Hepatic stellate cell (primary cell): Measurements from ENCODE around the gene USH1C.
A peak's percentile ranks its signal among the peaks of the same experiment; 100 is the strongest.

Experiments used
- DNase-seq: peaks from one replicate; pipeline ENCODE4 v3.0.0; 2011; ENCODE audit warnings: low spot score

USH1C gene

GRCh38 chr11:17526326-17526725 lies 17.9 kb downstream of the USH1C start:
- peak; percentile 82 for DNase-seq

- no peak for DNase-seq
These were observed 18.6 kb downstream of the USH1C start for GRCh38 chr11:17525570-17525969.

- DNase-seq, result no peak
These were observed 20.0 kb downstream of the USH1C start for GRCh38 chr11:17524221-17524620.

- DNase-seq, result no peak
These were observed 21.6 kb downstream of the USH1C start for GRCh38 chr11:17522655-17523054.

GRCh38 chr11:17521106-17521900 lies 22.9 kb downstream of the USH1C start:
- DNase-seq, result no peak

GRCh38 chr11:17519061-17519885 lies 24.9 kb downstream of the USH1C start:
- DNase-seq, result no peak

- no peak for DNase-seq
These were observed 25.9 kb downstream of the USH1C start for GRCh38 chr11:17518366-17518765.

DNA sequence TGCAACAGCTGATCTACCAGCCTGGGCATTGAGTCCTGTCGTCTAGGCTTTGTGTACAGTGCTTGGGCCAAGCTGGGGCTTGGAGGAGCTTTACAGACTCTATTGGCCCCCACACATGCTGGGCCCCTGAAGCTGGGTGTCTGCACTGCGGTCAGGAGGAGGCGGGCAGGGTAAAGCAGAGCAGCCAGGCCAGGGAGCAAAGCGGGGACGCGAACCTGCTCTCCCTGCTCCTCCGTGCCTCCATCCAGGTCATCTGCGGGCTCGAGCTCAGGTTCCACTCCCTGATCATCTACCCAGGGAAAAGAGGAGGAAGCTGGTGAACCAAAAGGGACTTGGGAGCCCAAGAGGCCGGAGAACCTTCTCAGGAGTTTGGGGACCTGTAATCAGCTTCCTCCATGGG lies 27.0 kb downstream of the USH1C start:
- no peak for DNase-seq

DNA sequence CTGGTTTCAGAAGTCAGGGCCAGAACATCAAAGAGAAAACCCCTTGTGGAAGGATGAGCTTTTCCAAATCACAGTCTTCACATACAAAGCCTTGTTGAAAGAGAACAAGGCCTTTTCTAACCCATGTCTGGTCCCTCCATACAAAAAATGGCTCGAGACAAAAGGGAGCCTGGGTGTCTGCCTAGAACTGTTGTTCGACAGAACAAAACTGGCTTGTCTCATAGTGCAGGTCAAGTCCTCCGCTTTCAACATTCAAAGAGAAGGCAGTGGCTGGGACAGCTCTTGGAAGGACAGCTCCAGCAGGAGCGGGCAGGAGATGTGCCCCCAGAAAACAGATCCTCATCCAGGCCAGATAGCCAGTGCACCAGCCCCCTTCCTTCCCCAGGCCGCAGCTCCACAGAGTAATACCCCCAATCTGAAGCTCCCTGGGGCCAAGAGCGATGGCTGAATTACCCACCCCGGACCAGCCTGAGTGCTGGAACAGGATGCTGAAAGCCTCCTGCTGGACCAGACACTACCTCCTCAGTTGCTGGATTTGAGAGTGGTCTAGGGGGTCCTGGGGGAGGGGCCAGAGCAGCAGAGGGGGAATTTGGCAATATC lies 27.6 kb downstream of the USH1C start:
- no peak for DNase-seq

GRCh38 chr11:17515443-17516176 lies 28.6 kb downstream of the USH1C start:
- DNase-seq, result no peak

DNA sequence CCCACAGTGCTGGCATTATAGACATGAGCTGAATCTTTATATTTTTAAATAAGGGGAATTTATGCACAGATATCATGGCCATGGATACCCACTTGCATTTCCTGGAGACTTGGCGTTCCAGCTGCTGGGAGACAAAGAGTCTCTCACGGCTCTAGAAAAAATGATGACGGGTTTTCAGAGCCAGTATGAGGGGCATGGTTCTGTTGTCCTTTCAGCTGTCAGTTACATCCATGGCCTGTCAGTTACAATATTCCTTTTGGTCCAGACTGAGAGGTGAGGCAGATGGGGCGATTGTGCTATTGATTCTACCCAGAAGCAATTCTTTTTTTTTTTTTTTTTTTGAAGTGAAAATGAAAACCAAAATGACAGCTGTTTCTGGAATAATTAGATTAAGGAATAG lies 29.7 kb downstream of the USH1C start:
- no peak for DNase-seq

DNA sequence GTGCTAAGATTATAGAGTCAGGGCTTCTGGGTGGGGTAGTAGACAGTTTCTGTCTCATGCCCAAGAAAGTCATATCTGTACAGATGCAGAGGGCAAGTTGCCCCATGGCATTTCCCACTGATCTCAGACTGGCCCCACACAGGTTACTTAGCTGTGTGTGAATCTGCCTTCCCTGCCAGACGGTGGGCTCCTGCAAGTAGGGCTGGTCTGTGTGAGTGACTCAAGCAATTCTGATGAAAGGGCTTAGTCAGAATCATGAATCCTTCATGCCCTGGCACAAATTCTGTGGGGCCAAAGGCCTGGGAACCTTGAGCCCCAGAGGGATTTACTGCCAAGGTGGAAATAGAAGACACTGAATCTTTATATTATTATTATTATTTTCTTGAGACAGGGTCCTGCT lies 30.4 kb downstream of the USH1C start:
- DNase-seq, result no peak

- DNase-seq, result no peak
These were observed 32.1 kb downstream of the USH1C start for GRCh38 chr11:17512101-17512500.

- DNase-seq, result no peak
These were observed 32.6 kb downstream of the USH1C start for GRCh38 chr11:17511571-17511970.

GRCh38 chr11:17510507-17511206 lies 33.6 kb downstream of the USH1C start:
- DNase-seq, result no peak

DNA sequence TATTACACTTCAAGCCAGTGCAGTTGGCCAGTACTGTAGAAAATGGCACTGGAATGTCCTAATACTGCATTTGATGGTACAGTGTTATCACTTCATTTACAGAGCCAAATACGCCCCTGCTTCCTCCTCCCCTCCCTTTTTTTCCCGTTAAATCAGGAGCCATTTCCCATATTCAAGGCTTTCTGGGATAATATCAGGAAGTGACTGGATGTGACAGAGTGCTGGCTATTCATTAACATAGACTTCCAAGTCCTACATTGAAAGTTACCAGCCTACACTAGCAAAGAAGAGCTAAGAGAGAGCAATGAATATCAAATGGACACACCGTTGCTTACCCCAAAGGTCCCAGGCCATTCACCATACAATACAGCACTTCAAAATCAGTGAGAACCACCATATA lies 35.4 kb downstream of the USH1C start:
- no peak for DNase-seq

DNA sequence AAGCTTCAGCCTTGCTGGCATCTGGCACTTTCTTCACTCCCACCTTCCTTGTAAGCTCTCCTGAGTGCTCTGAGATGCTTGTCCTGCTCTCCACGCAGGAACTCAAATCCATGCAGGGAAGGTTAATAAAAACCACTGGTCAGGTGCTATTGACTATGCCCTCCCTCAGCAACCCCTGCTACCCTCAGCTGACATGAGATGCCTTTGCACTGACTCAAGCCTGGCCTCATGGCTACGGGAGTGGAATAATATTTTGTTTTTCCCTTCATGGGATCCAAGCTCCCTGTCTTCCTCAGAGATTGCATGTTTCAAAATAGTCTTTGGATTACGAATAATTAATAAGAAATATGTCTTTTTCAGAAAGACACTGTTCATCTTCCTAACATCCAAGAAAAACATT lies 35.9 kb downstream of the USH1C start:
- peak; percentile 78 for DNase-seq

GRCh38 chr11:17507773-17508172 lies 36.4 kb downstream of the USH1C start:
- no peak for DNase-seq

GRCh38 chr11:17506942-17507341 lies 37.3 kb downstream of the USH1C start:
- DNase-seq, result no peak

DNA sequence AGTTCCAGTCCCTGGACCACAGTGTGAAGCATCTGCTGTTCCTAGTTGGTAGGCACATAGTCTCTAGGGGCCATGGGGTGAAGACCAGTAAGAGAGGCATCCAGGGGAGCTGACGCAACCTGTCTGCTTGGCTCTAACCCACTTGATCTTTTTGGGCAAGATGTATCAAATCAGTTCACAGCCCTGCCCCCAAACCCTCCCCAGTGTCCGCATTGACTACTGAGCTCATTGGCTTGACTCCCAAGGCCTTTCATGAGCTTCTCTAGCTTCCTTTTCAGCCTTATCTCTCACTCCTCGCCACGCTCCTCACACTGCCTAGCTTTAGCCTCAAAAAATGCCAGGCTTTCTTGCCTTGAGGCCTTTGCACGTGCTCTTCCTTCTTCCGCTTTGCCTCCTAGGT lies 37.9 kb downstream of the USH1C start:
- DNase-seq, result no peak

DNA sequence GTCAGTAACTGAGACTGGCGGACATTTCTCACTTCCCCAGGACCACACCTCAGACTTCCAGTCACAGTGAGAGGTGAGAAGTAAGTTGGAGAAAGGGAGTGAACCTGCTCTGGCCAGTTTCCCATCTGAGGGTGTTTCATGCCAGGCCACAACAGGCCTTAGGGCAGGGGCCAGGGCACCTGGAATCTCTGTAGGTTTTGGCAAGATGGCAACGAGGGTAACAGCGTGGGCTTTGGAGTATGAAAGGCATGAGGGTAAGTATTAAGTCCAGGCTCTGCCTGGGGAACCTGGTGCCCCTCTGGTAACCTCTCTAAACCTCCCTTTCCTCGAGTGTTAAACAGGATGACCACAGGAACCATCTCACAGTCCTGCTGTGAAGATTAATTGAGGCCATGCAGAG lies 39.1 kb downstream of the USH1C start:
- DNase-seq, result no peak
